K562 (cell line): ENCODE measurements around the gene DDRGK1.

ENCODE experiments used
- ARHGAP35 ChIP-seq: fragments of 450-650 bp; IDR thresholded peaks from 2 replicates; pipeline ENCODE4 v1.6.1; 2018; ENCODE audit not compliant: partially characterized antibody
- ATF1 ChIP-seq, 2 experiments: fragments of 450-650 bp in 1 of 2; IDR thresholded peaks; 2 replicates each; pipeline ENCODE4 v1.6.1; 2016; ENCODE audit warnings: missing compliant biosample characterization in 1 of 2, missing genetic modification characterization in 1 of 2
- DDX20 ChIP-seq: fragments of 450-650 bp; IDR thresholded peaks from 2 replicates; pipeline ENCODE4 v1.6.1; 2016; ENCODE audit warnings: missing genetic modification characterization, low read depth, mild to moderate bottlenecking, missing compliant biosample characterization, moderate library complexity
- FOXP1 ChIP-seq: sonication (generic); formaldehyde crosslinking; IDR thresholded peaks from 2 replicates; pipeline ENCODE4 v1.8.0; 2022; ENCODE audit warnings: mild to moderate bottlenecking, missing genetic modification reagents
- HMG20B ChIP-seq: fragments of 250-450 bp; sonication (Bioruptor Pico); IDR thresholded peaks from 2 replicates; pipeline ENCODE4 v1.5.0; 2021; ENCODE audit warnings: mild to moderate bottlenecking
- POLR2A ChIP-seq: fragments of 450-650 bp; conservative IDR thresholded peaks from 2 replicates; pipeline ENCODE4 v1.6.1; 2016
- POLR2AphosphoS5 ChIP-seq: IDR thresholded peaks from 2 replicates; pipeline ENCODE4 v1.6.1; 2011; ENCODE audit warnings: mild to moderate bottlenecking, low read depth, low read length, moderate library complexity; ENCODE audit not compliant: control insufficient read depth, insufficient read depth
- SMC3 ChIP-seq: conservative IDR thresholded peaks from 2 replicates; pipeline ENCODE4 v1.6.1; 2011; ENCODE audit warnings: low read depth, low read length, improper control_type of control experiment; ENCODE audit not compliant: insufficient read depth
- ZFP36 ChIP-seq: fragments of 150-350 bp; IDR thresholded peaks from 2 replicates; pipeline ENCODE4 v1.6.1; 2018; ENCODE audit warnings: low read length, low read depth; ENCODE audit not compliant: partially characterized antibody
- ZNF140 ChIP-seq: fragments of 250-450 bp; sonication (Bioruptor Pico); IDR thresholded peaks from 2 replicates; pipeline ENCODE4 v1.8.0; 2021; ENCODE audit warnings: moderate library complexity, mild to moderate bottlenecking, inconsistent platforms
- ZNF445 ChIP-seq: fragments of 250-450 bp; sonication (Bioruptor Pico); IDR thresholded peaks from 2 replicates; pipeline ENCODE4 v1.4.0; 2020; ENCODE audit warnings: low read depth, mild to moderate bottlenecking, moderate library complexity
- TF ChIP-seq, protein P1 (sequence below), 3 experiments: fragments of 200-800 bp in 1 of 3; fragments of 250-450 bp in 1 of 3; fragments of 450-650 bp in 1 of 3; sonication (Bioruptor Pico) in 1 of 3; sonication (Bioruptor generic) in 1 of 3; formaldehyde crosslinking in 1 of 3; IDR thresholded peaks; 2 replicates each; pipeline versions ENCODE4 v1.6.1 to v1.8.0; 2016 to 2022; ENCODE audit warnings: mild to moderate bottlenecking in 2 of 3, missing genetic modification characterization in 2 of 3, missing compliant biosample characterization in 1 of 3, moderate library complexity in 1 of 3
- TF ChIP-seq, protein P2 (sequence below): sonication (generic); formaldehyde crosslinking; IDR thresholded peaks from 2 replicates; pipeline ENCODE4 v1.8.0; 2022; ENCODE audit warnings: mild to moderate bottlenecking, missing genetic modification reagents

DNA sequence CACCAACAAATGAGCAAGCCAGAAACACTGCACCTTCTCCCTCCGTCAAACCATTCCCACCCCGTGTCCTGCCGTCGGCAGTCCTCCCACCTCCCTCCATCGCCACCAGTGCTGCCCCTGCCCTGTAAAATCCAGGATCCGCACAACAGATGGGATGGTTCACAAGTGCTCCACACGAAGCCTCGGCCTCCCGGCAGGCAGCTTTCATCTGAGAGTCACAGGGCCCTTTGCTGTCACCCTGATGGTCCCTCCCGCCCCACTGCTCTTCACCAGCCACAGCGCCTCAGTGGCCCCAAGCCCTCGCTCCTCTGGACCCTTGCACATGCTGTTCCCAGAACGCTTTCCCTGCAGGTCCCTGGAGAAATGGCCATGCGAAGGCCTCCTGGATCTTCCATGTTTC is 22.4 kb upstream of the DDRGK1 start:
- TF ChIP-seq FOXP1: no peak
- no peak for TF ChIP-seq ZFP36
- TF ChIP-seq ZNF140: no peak
- no peak for TF ChIP-seq DDX20 (tag)
- no peak for TF ChIP-seq ATF1 (CRISPR knock-in tag; IDR thresholded peaks at IDR 0.05)
- no peak for TF ChIP-seq ATF1 (tag; IDR thresholded peaks at IDR 0.05)
- no peak for TF ChIP-seq POLR2AphosphoS5
- TF ChIP-seq POLR2A: no peak
- TF ChIP-seq SMC3: no peak
- no peak for TF ChIP-seq ARHGAP35
- no peak for TF ChIP-seq HMG20B (CRISPR knock-in tag)
- TF ChIP-seq, protein P1, sequence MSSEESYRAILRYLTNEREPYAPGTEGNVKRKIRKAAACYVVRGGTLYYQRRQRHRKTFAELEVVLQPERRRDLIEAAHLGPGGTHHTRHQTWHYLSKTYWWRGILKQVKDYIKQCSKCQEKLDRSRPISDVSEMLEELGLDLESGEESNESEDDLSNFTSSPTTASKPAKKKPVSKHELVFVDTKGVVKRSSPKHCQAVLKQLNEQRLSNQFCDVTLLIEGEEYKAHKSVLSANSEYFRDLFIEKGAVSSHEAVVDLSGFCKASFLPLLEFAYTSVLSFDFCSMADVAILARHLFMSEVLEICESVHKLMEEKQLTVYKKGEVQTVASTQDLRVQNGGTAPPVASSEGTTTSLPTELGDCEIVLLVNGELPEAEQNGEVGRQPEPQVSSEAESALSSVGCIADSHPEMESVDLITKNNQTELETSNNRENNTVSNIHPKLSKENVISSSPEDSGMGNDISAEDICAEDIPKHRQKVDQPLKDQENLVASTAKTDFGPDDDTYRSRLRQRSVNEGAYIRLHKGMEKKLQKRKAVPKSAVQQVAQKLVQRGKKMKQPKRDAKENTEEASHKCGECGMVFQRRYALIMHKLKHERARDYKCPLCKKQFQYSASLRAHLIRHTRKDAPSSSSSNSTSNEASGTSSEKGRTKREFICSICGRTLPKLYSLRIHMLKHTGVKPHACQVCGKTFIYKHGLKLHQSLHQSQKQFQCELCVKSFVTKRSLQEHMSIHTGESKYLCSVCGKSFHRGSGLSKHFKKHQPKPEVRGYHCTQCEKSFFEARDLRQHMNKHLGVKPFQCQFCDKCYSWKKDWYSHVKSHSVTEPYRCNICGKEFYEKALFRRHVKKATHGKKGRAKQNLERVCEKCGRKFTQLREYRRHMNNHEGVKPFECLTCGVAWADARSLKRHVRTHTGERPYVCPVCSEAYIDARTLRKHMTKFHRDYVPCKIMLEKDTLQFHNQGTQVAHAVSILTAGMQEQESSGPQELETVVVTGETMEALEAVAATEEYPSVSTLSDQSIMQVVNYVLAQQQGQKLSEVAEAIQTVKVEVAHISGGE (CRISPR knock-in tag; IDR thresholded peaks at IDR 0.05): no peak
- no peak for TF ChIP-seq ZNF445 (CRISPR knock-in tag)
- TF ChIP-seq, protein P2, sequence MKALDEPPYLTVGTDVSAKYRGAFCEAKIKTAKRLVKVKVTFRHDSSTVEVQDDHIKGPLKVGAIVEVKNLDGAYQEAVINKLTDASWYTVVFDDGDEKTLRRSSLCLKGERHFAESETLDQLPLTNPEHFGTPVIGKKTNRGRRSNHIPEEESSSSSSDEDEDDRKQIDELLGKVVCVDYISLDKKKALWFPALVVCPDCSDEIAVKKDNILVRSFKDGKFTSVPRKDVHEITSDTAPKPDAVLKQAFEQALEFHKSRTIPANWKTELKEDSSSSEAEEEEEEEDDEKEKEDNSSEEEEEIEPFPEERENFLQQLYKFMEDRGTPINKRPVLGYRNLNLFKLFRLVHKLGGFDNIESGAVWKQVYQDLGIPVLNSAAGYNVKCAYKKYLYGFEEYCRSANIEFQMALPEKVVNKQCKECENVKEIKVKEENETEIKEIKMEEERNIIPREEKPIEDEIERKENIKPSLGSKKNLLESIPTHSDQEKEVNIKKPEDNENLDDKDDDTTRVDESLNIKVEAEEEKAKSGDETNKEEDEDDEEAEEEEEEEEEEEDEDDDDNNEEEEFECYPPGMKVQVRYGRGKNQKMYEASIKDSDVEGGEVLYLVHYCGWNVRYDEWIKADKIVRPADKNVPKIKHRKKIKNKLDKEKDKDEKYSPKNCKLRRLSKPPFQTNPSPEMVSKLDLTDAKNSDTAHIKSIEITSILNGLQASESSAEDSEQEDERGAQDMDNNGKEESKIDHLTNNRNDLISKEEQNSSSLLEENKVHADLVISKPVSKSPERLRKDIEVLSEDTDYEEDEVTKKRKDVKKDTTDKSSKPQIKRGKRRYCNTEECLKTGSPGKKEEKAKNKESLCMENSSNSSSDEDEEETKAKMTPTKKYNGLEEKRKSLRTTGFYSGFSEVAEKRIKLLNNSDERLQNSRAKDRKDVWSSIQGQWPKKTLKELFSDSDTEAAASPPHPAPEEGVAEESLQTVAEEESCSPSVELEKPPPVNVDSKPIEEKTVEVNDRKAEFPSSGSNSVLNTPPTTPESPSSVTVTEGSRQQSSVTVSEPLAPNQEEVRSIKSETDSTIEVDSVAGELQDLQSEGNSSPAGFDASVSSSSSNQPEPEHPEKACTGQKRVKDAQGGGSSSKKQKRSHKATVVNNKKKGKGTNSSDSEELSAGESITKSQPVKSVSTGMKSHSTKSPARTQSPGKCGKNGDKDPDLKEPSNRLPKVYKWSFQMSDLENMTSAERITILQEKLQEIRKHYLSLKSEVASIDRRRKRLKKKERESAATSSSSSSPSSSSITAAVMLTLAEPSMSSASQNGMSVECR (CRISPR knock-in tag): no peak
